Measurements from ENCODE around the gene HSD17B10.

DNA sequence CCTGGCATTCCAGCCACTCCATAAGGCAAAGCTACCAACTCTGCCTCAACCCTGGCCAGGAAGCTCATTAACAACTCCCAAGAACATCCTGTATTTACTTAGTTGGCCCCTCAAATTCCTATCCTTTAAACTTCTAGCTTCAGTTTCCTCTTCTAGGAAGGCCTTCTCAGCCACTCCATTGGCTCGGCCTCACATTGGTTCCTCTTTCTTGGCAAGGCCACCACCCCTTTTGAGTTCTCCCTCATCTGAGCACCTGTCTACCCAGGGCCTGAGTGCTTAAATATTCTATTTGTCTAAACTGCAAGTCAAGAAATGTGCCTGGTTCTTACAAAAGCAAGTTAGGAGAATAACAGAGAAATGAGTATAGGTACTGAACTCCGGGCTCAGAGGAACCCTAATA lies 21.7 kb downstream of the HSD17B10 start:
- TF ChIP-seq, protein P1, sequence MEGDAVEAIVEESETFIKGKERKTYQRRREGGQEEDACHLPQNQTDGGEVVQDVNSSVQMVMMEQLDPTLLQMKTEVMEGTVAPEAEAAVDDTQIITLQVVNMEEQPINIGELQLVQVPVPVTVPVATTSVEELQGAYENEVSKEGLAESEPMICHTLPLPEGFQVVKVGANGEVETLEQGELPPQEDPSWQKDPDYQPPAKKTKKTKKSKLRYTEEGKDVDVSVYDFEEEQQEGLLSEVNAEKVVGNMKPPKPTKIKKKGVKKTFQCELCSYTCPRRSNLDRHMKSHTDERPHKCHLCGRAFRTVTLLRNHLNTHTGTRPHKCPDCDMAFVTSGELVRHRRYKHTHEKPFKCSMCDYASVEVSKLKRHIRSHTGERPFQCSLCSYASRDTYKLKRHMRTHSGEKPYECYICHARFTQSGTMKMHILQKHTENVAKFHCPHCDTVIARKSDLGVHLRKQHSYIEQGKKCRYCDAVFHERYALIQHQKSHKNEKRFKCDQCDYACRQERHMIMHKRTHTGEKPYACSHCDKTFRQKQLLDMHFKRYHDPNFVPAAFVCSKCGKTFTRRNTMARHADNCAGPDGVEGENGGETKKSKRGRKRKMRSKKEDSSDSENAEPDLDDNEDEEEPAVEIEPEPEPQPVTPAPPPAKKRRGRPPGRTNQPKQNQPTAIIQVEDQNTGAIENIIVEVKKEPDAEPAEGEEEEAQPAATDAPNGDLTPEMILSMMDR (IDR thresholded peaks at IDR 0.05; ENCODE audit: low read depth, low read length, poor library complexity, severe bottlenecking): no peak
- TF ChIP-seq EZH2phosphoT487 (IDR thresholded peaks at IDR 0.05; ENCODE audit: borderline replicate concordance, low read length): no peak

Data from DOHH2 (cell line).